Measurements from ENCODE around the gene PLEKHA7. TPM values are rescaled to one million over a fixed set of nuclear protein-coding genes. Genes with fewer than 3 reads are reported as not detected.

Gene PLEKHA7
- total and polyA plus RNA-seq, 2 of the 13 experiments (the other 11 are each of a cell fraction or from before 2014, with no cell fraction given), result 17.5 to 18.7 TPM

- peak; percentile 60; the same call in 1 of the 2 replicates for TF ChIP-seq POGK (CRISPR knock-in tag; conservative IDR thresholded peaks at IDR 0.05)
- no peak for TF ChIP-seq NFYB (CRISPR knock-in tag; IDR thresholded peaks at IDR 0.05)
- no peak for TF ChIP-seq ZNF280B (CRISPR knock-in tag; IDR thresholded peaks at IDR 0.05; ENCODE audit: borderline replicate concordance)
- no peak for TF ChIP-seq DZIP1 (CRISPR knock-in tag; IDR thresholded peaks at IDR 0.05)
- peak; percentile 27; the same call in 1 of the 2 replicates for TF ChIP-seq ZNF280D (CRISPR knock-in tag; IDR thresholded peaks at IDR 0.05)
- TF ChIP-seq ZSCAN20 (CRISPR knock-in tag; IDR thresholded peaks at IDR 0.05; ENCODE audit: borderline replicate concordance), result no peak
- no peak; the same call in 1 of the 2 replicates for TF ChIP-seq ZNF598 (CRISPR knock-in tag; IDR thresholded peaks at IDR 0.05; ENCODE audit: borderline replicate concordance)
- 0 out of 2 replicates have a peak, but pooled peaks have one; percentile 46 for TF ChIP-seq ATF6 (CRISPR knock-in tag; conservative IDR thresholded peaks at IDR 0.05)
- TF ChIP-seq ZNF609 (CRISPR knock-in tag; IDR thresholded peaks at IDR 0.05; ENCODE audit: borderline replicate concordance), result peak; percentile 83; the same call in 1 of the 2 replicates
Observed at GRCh38 chr11:17012712-17013547, 1.3 kb downstream of the PLEKHA7 start (continued).
